ENCODE measurements around the gene HSPB6.

DNA sequence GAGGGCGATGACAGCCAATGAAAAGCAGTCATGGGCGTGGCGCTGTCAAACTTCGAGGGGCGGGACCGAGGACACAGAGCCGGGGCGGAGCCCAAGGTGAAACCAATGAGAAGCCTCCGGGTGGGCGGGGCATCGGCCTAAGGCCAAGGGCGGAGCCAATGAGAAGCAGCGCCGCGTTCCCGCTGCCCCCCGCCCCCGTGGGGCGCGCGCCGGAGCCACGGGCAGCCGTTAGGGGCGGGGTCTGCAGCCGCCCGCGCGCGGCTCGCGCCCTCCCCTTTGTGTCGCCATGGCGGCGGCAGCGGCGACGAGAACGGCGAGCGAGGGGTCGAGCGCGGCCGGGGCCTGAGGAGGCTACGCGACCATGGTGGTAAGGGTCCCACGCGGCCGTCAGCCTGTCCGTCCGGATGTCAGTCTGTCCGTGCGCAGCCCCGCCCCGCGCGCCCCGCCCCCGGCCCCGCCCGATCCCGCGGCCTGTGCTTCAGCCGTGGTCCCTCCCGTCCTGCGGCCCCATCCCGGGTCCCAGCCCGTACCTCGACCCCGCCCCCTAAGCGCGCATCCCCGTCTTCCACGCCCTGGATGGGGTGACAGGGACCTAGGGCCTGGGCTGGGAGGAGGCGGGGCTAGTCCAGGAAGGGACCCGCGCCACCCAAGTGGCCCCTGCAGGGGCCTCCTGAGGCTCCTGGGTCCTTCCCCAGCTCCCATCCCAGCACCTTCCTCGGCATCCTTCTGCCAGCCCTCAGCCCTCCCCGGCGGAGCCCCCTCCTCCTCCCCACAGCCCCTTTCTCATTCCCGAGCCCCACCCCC lies 18.7 kb upstream of the HSPB6 start, which contains the start of gene ARHGAP33:
- no peak for TF ChIP-seq POLR2A (IDR thresholded peaks at IDR 0.05)
- no peak for TF ChIP-seq CTCF (IDR thresholded peaks at IDR 0.05)

Data from adrenal gland (tissue), 5 donors.